GM21737 (cell line): ENCODE results near the gene MYO9A.

Experiments used
- ATAC-seq: cut with Tn5 transposase; IDR thresholded peaks from one replicate; pipeline ENCODE4 v1.9.1; 2021; ENCODE audit warnings: mild to moderate bottlenecking, moderate library complexity; ENCODE audit not compliant: unreplicated experiment

The MYO9A gene

GRCh38 chr15:71970435-71970834 is 147.5 kb downstream of the MYO9A start:
- ATAC-seq: no peak

GRCh38 chr15:71962537-71962936 is 155.4 kb downstream of the MYO9A start:
- no peak for ATAC-seq

GRCh38 chr15:71957026-71957425 is 160.9 kb downstream of the MYO9A start:
- no peak for ATAC-seq

- ATAC-seq: no peak
Observed at GRCh38 chr15:71951134-71951533, 166.8 kb downstream of the MYO9A start.

- ATAC-seq: no peak
Observed at GRCh38 chr15:71945012-71945411, 172.9 kb downstream of the MYO9A start.

GRCh38 chr15:71943806-71944205 is 174.1 kb downstream of the MYO9A start:
- ATAC-seq: no peak

- ATAC-seq: no peak
Observed at GRCh38 chr15:71939981-71940588, 177.9 kb downstream of the MYO9A start.

- ATAC-seq: no peak
Observed at GRCh38 chr15:71937650-71938311, 180.2 kb downstream of the MYO9A start.

- no peak for ATAC-seq
Observed at GRCh38 chr15:71934446-71934845, 183.5 kb downstream of the MYO9A start.

GRCh38 chr15:71932689-71933088 is 185.3 kb downstream of the MYO9A start:
- ATAC-seq: no peak

GRCh38 chr15:71931261-71931660 is 186.7 kb downstream of the MYO9A start:
- no peak for ATAC-seq

- no peak for ATAC-seq
Observed at GRCh38 chr15:71925145-71925544, 192.8 kb downstream of the MYO9A start.

- no peak for ATAC-seq
Observed at GRCh38 chr15:71921191-71921590, 196.8 kb downstream of the MYO9A start.

GRCh38 chr15:71920573-71920972 is 197.4 kb downstream of the MYO9A start:
- no peak for ATAC-seq

- ATAC-seq: no peak
Observed at GRCh38 chr15:71916834-71917233, 201.1 kb downstream of the MYO9A start.

GRCh38 chr15:71914092-71914491 is 203.9 kb downstream of the MYO9A start:
- no peak for ATAC-seq

- no peak for ATAC-seq
Observed at GRCh38 chr15:71899674-71900073, 218.3 kb downstream of the MYO9A start.

GRCh38 chr15:71893691-71894090 is 224.3 kb downstream of the MYO9A start:
- no peak for ATAC-seq

- no peak for ATAC-seq
Observed at GRCh38 chr15:71892335-71892734, 225.6 kb downstream of the MYO9A start.

GRCh38 chr15:71891026-71891425 is 226.9 kb downstream of the MYO9A start:
- no peak for ATAC-seq

GRCh38 chr15:71889947-71890346 is 228.0 kb downstream of the MYO9A start:
- ATAC-seq: no peak

GRCh38 chr15:71889385-71889784 is 228.6 kb downstream of the MYO9A start:
- ATAC-seq: no peak

GRCh38 chr15:71888797-71889196 is 229.2 kb downstream of the MYO9A start:
- ATAC-seq: no peak
